Measurements from ENCODE around the gene MEF2A.

The MEF2A gene

DNA sequence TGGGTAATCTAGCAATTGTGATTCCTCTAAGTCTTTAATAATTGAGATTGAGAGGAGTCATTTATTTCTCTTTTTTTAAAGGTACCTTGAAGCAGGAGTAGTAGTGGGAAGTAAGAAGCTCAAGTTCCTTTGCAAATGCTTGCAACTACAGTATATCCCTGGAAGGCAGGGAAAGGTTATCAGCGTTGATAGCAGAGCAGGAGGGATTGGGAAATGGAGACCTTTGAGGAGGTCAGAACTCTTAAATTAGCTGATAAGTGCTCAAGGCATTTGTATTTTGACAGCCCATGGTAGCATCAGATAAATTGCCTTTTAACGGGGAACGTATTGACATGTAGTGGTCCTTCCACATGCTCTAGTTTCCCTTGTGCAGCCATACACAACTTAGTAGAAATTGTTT is 47.7 kb downstream of the MEF2A start:
- DNase-seq, result no peak

DNA sequence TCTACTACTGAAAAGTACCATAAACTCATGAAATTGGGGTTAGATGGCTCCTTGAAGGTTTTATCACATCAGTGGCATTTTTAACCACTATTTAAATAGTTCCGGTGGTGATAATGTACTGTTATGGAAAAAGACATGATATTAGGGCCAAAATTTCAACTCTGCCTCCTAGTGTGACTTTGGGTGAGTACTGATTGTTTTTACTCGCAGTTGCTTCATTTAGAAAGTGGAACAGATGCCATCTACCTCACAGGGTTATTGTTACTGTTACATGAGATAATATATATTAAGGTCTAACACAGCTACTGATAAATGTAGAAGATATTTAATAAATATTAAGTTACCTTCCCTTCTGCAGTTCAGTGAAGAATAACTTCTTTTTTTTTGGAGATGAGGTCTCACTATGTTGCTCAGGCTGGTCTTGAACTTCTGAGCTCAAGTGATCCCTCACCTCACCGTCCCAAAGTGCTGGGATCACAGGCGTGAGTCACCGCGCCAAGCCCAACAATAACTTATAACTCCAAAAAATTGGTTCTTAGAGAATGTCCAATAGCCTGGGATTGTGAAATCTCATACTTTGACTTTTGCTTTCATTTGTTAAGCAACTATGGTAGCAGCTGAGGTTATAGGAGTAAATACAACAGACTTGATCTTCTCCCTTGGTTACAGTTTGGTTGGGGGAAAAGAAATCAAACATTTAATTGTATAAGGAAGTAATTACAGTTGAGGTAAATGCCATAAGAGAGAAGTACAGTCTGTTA is 48.3 kb downstream of the MEF2A start:
- DNase-seq, result no peak

DNA sequence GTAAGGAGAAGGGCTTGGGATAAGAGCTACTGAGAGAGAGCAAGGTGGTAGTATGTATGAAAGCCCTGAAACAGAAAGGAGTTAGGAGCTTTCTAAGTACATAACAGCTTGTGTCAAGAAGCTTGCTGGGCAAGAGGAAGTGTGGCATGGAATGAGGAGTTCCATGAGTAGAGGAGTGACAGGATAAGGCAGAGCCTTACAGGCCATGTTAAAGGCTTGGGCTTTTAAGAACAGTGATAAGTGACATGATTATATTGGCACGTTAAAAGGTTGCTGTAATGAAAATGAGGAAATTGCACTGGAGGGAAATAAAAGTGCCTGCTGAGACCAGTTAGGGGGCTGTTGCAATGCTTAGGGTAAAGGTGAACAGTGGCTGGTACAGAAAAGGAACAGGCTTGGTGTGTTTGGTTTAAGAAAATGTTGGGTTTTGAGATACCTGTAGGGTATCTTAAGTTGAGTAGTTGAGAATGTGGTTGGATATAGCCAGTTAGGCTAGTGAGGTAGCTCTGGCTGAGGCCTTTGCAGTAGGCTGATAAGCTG is 49.0 kb downstream of the MEF2A start:
- DNase-seq, result no peak

DNA sequence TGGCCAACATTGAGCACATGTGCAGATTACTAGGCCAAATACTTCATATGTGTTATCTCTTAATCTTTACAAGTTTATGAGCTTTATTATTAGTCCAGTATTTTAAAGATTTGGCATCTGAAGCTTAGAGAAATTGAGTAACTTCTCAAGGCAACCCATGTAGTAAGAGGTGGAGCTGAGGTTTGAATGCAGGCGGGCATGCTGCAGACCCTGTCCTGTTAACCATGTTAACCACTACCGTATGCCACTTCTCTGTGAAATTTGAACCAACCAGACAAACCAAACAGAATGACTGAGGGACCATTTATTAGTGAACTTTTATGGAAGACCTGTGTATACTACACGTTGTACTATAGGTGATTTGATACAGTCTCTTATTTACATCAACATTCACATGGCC is 49.7 kb downstream of the MEF2A start:
- DNase-seq, result no peak

DNA sequence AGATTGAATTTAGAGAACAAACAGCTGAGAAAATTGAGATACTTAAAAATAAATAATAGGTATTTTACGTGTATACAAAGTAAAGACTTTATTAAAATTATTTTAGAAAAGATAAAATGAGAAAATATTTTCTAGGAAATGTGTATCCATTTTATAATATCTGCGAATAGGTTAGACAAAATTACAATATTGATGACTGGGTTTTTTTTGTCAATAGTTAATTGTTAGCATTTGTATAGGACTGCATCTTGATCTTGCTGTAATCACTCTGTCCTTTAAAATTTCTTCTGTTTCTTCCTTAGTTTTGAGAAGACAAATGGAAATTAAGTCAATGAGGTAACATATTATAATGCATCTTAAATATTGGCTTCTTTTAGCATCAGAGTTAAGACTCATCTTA is 50.3 kb downstream of the MEF2A start:
- no peak for DNase-seq

DNA sequence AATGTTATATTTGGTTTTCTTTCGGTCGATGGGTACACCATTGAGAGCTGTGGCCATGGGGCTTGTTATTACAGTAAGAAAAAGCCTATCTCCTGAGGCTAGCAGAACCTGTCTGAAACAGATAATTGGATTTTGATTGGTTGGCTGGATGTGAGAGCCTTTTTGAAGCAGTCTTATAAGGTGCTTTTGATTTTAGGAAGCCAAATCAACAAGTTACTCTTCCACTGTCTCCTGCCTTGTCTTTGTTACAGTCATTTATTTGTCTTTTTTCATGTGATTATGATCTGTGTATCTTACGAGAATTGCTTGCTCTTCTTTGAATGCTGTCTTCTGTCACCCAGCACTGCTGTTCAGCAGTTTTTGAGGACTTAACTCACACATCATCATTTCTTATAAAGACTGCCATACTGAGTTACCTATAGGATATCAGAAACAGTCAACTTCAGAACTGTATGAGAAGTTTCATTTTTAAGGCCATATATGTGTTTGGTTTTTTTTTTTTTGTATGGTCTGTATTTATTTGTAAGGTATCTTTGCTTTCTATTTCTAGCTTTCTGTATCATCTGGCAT is 51.1 kb downstream of the MEF2A start:
- no peak for DNase-seq

DNA sequence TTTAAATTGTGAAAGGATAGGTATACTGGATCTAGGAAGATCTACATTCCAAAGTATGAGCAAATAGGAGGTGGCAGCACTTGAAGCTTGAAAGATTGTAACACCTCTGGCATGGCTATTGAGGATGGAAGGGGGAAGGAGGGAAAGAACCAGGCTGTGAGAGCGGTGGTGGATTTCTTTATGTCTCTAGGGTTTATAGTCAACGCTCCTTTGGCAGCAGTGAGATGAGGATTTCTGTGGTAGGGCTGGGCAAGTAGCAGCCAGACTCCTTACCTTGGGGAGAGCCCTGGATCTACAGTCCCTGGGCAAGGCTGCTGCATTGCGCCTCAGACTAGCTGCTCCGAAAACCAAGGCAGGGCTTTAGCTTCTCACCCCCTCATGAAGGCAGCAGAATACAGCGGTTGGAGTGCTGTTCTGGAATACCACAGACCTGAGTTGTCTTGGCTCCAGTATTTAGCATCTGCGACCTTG is 53.2 kb downstream of the MEF2A start:
- DNase-seq, result no peak

DNA sequence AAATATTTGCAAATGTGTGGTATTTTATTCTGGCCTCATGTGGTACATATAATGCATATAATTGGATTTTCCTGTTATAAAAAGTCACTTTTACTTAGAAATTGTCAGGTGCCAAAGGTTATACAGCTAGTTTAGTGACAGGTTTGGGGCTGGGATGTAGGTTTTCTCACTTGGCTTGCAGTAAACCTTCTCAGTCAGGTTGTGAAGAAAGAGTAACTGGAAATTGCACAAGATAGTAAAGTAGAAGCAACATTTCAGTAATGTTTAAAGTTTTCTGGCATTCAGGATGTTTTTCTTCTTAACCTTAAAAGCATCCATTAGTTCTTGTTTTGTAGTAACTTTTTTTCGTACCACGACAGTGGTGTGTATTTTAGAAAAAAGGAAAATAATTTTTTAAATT is 53.9 kb downstream of the MEF2A start:
- DNase-seq, result no peak

DNA sequence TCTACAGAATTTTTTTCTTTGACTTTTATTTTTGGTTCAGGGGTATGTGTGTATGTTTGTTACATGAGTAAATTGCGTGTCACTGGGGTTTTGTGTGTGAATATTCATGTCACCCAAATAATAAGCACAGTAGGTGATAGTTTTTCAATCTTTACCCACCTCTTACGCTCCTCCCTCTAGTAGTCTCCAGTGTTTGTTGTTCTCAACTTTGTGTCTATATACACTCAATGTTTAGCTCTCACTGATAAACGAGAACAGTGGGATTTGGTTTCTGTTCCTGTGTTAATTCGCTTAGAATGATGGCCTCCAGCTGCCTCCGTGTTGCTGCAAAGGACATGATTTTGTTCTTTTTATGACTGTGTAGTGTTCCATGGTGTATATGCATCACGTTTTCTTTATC is 54.4 kb downstream of the MEF2A start:
- no peak for DNase-seq

DNA sequence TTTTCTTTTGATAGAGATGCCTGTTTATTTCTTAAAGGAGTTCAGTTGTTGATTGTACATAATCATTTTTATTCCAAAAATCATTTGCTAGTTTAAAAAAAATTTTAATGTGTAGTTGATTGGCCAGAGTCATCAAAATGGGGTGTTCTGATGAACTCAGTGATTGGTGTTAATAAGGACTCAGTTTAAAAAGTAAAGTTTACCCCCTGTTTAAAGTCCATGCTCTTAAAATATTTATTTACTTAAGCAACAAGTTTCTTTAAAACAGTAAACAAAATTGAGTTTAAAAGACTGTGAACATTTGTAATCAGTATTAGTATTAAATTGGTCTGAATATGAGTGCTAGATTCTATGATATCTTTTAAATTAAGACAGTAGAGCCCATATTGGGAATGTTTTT is 56.0 kb downstream of the MEF2A start:
- no peak for DNase-seq

DNA sequence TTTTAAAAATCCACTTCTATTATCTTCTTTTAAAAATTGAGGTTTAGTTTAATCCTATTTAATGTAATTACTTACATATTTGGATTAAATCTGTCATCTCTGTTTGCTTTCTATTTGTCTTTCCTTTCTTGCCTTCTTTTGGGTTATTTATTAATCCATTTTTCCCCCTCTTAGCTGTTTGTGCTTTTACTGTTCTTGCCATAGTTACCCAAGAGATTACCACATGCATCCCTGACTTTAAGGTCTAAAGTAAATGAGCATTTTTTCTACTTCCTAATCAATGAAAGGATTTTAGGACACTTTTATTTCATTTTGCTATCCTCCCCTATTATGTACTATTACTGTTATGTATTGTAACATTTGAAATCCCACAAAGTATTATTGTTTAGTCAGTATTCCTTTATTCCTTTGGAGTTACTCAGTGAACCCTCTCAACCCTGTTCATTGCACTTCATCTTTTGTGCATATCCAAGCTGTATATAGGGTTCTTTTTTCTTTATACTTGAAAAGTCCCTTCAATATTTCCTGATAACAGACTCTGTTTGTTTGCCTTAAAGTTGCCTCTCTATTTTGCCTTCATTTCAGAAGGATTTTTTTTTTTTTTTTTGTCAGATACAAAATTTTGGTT is 62.7 kb downstream of the MEF2A start:
- no peak for DNase-seq

DNA sequence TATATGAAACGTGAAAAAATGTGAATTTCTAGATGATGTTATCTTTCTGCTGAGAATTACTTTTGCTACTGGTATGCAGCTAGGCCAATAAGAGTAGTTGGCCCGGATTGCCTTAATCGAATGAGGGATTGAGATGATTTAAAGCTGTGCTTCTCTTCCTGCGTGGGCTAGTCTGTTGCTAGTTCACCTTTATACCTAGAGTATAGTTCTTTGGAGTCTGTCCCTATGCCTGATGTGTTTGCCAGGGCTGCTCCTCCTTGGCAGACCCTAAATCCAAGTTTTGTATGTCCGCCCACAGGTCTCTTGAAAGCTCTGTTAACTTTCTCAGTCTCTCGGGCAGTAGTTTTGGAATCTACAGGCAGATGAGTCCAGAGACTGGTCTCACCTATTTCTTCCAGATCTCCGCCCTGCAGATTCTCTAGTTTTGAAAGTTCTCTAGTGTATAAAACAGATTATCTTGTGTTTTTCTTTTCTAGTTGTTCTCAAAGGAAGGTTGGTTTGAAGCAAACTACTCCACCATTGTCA is 64.9 kb downstream of the MEF2A start:
- DNase-seq, result no peak

DNA sequence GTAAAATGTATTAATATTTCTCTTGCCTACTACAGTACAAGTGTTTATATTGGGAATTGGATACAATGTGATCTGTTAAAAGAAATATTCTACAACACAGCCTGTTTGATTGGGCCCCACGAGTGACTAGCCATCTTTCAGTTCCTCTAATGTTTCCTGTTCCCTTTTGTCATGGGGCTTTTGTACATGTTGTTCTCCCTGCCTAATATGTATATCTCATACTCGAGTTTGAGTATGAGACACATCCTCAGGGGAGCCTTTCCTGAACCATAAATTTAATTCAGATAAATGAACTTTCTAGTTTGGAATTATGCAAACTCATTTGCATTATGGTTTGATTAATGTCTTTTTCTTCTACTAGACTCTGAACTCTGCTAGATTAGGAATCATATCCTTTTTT is 65.5 kb downstream of the MEF2A start:
- DNase-seq, result no peak

DNA sequence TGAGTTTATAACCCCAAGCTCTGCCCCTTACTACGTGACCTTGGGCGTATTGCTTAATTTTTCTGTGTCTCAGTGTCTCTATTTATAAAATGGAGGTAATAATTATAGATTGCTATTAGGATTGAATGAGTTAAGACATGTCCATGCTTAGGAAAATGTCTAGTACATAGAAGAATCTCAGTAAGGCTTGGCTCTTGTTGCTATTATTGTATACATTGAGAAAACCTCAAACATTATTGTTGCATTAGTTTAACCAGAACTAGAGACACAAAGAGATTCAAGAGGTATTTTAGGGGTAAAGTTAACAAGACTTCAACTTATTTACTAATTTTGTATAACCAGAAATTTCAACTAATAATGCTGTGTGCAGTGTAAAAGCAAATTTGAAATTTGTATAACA is 66.7 kb downstream of the MEF2A start:
- no peak for DNase-seq

DNA sequence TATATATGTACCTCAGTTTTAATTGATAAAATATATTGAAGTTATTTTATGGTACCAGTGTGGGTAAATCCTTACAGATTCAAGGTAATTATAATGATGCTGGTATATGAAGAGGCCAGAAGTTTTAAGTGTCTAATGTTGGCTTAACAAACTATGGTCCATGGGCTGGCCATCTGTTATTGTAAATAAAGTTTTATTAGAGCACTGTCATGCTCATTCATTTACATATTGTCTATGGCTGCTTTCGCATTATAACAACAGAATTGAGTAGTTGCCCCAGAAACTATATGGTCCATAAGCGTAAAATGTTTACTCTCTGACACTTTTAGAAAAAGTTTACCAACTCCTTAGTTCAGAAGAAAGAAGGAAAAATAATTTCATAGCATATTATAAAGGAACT is 67.9 kb downstream of the MEF2A start:
- DNase-seq, result no peak

DNA sequence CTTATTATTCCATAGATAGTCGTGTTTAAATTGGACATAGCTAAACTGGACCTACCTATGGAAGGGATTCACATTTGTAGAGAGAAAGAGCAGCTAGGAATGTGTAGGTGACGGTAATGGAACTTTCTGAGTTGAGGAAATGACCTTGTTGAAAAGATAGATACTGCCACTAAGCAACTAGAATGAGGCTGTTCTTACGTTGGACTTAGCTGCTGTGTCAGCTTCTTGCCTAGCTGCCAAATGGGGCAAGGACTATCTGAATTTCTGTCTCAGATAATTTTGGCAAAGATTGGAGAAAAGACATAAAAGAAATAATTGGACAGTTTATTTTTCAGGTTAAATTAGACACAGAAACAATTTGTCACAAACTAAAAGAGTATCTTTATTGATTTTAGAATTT is 68.8 kb downstream of the MEF2A start:
- no peak for DNase-seq

DNA sequence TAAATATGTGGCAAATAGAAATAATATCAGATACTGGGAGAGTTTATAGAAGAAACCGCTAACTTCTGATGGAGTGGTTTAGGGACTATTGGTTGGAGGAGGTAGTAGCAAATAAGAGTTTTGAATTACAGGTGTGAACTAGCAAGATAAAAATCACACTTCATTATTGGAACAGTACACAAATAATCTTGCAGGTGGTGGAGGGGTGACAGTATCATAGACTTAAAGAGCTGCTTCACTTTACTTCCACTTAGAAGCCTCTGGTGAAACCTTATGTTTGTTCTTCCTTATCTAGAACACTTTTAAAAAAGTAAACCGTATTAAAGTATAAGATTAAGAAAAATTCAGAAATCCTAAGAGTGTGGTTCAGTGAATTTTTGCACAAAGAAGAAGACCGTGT is 69.4 kb downstream of the MEF2A start:
- DNase-seq, result no peak

DNA sequence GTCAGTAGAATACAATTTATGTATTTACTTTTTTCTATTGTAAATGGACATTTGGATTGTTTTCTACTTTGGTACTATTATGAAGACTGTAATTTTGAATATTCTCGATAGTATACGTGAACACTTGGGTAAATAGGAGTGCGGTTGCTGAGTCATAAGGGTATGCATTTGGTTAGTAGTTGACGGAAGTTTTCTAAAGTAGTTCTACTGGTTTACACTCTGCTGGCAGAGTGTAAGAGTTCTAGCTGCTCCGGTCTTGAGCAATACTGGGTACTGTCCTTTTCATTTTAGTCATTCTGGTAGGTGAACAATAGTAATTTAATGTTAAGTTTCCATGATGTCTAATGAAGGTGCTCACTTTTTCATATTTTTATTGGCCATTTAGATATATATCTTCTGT is 70.0 kb downstream of the MEF2A start:
- DNase-seq, result no peak

DNA sequence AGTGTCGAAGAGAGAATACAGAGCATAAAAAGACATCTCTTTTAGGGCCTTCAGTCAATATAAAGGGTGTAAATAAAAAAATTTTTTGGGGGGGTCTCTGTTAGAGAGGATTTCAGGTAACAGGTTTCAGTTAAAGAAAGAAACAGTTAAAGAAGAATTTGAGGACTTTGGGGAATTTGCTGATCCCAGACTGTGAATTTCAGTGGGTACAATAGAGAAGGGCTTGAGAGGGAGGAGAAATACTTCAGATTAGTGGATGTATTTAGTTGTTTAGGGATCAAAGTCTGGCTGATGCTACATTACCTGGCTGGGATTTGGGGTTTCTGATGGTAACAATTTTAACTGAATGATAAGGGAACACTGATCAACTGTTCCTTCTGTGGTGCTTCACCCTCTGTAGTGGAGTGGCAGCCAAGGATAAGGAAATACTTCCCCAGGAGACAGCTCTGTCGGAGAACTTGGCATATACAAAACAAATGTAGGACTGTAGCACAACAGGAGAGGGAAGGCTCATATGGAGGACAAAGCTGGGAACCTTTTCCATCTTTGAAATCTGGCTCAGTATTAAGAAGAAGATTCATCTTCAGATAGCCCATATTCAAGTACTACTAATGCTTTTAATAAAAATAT is 79.2 kb downstream of the MEF2A start:
- no peak for DNase-seq

DNA sequence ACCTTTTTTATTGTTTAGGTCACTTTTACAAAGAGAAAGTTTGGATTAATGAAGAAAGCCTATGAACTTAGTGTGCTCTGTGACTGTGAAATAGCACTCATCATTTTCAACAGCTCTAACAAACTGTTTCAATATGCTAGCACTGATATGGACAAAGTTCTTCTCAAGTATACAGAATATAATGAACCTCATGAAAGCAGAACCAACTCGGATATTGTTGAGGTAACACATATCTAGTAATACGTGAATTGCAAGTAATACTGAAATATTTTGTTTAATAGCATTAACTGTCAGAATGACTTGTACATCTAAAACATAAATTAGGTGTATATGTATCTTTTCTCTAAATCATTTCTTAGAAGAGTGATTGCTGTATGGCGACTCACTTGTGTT is 79.8 kb downstream of the MEF2A start:
- no peak for DNase-seq

DNA sequence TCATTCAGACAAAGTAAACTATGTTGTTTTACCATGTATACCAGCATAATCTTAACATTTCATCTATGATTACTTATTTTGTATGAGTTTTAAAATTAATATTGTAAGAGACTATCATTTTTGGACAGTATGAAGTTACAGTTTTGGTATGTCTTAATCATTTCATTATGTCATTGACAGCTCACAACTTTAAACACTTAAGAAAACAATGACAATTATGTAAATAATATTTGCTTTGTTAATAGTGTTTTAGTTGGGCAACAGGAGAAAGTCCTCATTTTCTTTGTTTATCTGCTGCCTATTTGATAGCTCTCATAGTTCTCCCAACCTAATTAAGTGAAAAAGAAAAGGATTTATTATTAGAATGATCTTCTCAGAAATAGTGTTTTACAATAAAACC is 80.2 kb downstream of the MEF2A start:
- no peak for DNase-seq

DNA sequence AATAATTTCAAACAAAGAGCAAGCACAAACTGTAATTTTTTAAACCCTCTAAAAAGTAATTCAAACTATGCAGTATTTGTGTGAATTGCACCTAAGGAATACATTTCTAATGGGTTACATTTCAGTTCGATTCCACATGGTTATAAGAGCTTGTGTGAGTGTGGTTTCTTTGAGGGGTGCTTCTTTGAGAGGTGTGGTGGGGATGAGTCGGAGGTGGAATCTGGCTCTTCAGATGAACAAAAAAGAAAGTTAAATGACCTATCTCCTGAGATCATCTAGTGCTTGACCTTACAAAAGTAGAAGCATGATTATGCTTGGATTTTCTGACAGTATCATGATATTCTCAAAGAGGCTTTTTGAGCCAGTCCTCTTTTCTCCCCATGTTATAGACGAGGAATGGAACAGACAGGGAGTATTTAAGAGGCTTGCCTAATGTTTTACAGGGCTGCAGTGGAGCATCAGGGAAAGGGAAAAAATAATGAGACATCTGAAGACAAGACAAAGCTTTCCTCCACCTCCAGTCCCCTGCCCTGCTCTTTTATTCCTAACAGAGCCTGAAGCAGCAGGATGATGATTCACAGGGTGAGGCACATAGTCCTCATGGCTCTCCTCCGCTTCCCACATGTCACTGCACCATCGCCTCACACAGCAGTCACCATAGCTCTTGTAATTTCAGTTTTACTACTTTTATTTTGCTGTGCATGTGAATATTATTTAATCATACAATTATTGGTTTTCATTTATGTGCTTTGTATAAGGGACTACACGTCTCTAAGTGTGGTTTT is 85.4 kb downstream of the MEF2A start:
- DNase-seq, result peak in 1 of 2 experiments; percentile 23

DNA sequence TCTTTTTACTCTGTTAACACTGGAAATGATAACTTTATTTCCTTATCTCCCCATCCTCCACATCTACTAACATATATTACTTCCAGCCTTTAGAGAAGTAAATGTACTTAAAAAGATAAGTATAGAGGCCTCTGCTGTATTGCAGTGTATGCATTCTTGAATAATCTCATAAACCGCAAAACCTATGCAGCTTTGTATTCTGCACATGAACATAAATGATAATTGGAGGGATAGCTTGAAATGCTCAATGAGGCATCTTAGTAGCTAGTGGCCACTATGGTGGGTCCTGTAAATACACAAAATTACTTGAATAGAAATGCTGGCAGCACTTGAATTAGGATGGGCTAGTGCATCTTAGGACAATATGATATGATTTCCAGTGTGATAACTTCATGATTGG is 90.4 kb downstream of the MEF2A start:
- DNase-seq, result no peak

Measured in SW 1271 (cell line).